Testis (tissue), 2 donors: ENCODE data around the gene VPS35L.

ENCODE experiments used
- CTCF ChIP-seq, 3 experiments: fragments of 450-650 bp in 2 of 3; fragments of 200-600 bp in 1 of 3; sonication (generic) in 1 of 3; IDR thresholded peaks; one replicate each; pipeline ENCODE4 v1.5.1; 2016 to 2019; ENCODE audit warnings: antibody characterized with exemption in 3 of 3, mild to moderate bottlenecking in 2 of 3, moderate library complexity in 1 of 3
- POLR2A ChIP-seq: fragments of 450-650 bp; IDR thresholded peaks from one replicate; pipeline ENCODE4 v1.6.1; 2017; ENCODE audit warnings: antibody characterized with exemption, mild to moderate bottlenecking, moderate library complexity

- no peak for TF ChIP-seq CTCF (IDR thresholded peaks at IDR 0.05)
- TF ChIP-seq POLR2A: no peak
Measured at GRCh38 chr16:19715566-19715965, 160.1 kb downstream of the VPS35L start.
